Measurements from ENCODE around the gene TAX1BP1.

Gene TAX1BP1

DNA sequence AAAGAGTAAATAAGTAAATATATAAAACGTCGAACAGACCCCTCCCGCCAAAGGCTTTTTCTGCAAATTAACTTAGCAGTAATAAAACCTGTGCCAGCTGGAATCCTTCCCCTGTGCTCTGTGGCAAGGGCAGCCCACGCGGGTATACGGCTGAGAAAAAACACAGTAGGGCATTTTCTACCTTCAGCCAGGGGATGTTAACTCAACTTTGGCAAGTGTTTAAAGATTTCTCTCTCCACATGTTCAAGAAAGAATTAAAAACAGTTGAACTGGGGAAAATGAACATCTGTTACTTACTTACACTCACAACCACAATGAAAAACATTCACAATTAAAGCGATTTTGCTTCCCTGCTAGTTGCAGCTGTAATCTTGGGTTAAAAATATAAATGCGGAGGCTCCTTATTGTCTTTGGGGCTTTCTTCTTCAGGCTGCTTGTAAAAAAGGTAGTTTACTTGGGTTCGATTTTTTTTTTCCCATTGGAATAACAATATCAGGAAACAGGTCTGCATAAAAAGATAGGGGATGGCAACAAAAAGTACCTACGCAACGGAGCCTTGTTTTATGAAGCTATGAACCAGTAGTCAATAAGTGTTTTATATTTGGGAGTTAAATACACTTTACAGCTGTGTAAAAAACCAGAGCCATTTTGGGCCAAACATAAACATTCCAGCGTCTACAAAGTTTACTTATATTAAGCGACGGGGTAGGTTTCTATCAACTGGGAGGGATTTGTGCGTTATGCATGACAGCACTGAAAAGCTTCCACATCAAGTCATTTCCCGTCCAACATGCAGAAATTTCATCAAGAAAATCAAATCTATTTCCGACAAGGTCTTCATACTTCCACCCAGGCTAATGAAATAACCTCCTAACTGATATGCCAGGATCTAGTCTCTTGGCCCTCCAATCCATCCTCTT lies 132.7 kb downstream of the TAX1BP1 start:
- DNase-seq (ENCODE audit: low read depth) = no peak
- H3K4me3 ChIP-seq (ENCODE audit: low read length) = no peak overlapping the region
- TF ChIP-seq CTCF (conservative IDR thresholded peaks at IDR 0.05; ENCODE audit: low read depth, low read length) = no peak

GRCh38 chr7:27873981-27874957 lies 134.3 kb downstream of the TAX1BP1 start:
- H3K4me3 ChIP-seq (ENCODE audit: low read length) = no peak overlapping the region
- DNase-seq (ENCODE audit: low read depth) = peak; percentile 76
- no peak for TF ChIP-seq CTCF (conservative IDR thresholded peaks at IDR 0.05; ENCODE audit: low read depth, low read length)

DNA sequence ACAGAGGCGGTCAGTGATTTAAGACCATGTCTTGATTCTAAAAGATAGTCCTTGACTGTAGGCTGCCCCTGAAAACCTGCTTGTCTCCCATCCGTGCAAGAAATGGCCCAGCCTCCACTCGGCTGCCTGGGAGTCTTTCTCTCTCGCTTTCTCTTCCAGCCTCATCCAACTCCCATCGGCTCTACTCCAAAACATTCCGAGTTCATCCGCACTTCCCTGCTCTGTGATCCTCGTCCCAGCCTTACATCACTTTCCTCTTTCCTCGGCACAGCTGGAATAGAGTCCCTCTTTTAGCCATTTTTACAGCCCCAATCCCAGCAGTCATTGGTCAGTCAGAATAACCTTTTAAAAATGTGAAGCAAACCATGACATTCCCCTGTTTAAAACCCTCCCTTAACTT lies 135.1 kb downstream of the TAX1BP1 start:
- H3K4me3 ChIP-seq (ENCODE audit: low read length) = no peak overlapping the region
- TF ChIP-seq CTCF (conservative IDR thresholded peaks at IDR 0.05; ENCODE audit: low read depth, low read length) = no peak
- no peak for DNase-seq (ENCODE audit: low read depth)

DNA sequence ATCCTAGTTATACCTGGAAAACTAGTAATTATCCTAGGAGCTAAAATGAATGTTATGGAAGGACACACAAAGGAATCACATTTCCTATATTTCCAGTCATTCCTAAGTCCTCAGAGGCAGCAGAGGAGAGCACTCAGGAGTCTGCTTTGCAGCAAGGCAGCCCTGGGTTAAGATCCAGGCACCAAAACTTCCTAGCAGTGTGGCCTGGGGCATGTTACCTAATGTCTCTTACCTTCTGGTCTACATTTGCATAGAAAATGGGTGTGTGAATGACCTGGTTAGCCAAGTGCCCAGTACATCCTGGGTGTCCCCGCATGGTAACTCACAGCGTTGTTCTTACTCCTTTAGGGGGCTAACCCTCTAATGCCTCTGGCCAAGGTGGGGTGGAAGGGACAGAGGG lies 135.9 kb downstream of the TAX1BP1 start:
- no peak for DNase-seq (ENCODE audit: low read depth)
- no peak for TF ChIP-seq CTCF (conservative IDR thresholded peaks at IDR 0.05; ENCODE audit: low read depth, low read length)
- H3K4me3 ChIP-seq (ENCODE audit: low read length) = no peak overlapping the region

DNA sequence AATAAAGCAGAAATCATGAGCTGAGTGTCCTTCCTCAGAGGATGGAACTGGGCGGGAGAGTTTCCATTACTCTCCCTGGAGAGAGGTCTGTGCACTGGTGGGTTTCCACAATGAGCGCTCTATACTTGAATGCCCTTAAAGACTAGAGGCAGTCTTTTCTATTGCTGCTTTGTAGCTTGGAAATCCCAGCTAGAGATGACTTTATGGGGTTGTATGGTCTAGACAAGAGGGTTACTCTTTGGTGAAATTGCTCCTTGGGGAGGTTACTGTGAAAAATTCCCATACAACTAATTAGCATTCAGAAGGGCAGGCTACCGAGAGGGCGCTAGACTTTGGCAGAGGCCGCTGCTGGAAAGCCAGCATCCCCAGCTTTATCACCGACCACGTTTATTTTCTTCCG lies 136.8 kb downstream of the TAX1BP1 start:
- no peak for TF ChIP-seq CTCF (conservative IDR thresholded peaks at IDR 0.05; ENCODE audit: low read depth, low read length)
- DNase-seq (ENCODE audit: low read depth) = no peak
- H3K4me3 ChIP-seq (ENCODE audit: low read length) = no peak overlapping the region

Data from retinal pigment epithelial cell (primary cell).